Thymus (tissue), 11 donors: ENCODE measurements around the gene STK17B. TPM values are rescaled to one million over a fixed set of nuclear protein-coding genes. Genes with fewer than 3 reads are reported as not detected.
A peak's percentile ranks its signal among the peaks of the same experiment; 100 is the strongest.
"Not testable (repeated sequence)": the region's sequence is repeated elsewhere in the genome, so short reads cannot be mapped to it uniquely, and the experiment has no call there.

Experiments
- DNase-seq, 9 donors: peaks; one replicate each; pipeline ENCODE4 v3.0.0-alpha.2; 2013; ENCODE audit warnings: low spot score in 9 of 9, low read depth in 6 of 9, missing footprints in 1 of 9
- H3K27ac ChIP-seq, 2 donors: one replicate each; pipeline ENCODE4 v1.5.1; 2013; ENCODE audit warnings: control low read depth in 1 of 2, low read depth in 1 of 2, low read length in 1 of 2, mild to moderate bottlenecking in 1 of 2, moderate library complexity in 1 of 2
- H3K27me3 ChIP-seq, 2 donors: one replicate each; pipeline ENCODE4 v1.5.1; 2013; ENCODE audit warnings: low read length in 1 of 2; ENCODE audit not compliant: control insufficient read depth in 2 of 2, insufficient read depth in 1 of 2
- H3K36me3 ChIP-seq, 2 donors: one replicate each; pipeline ENCODE4 v1.5.1; 2013; ENCODE audit warnings: low read length in 1 of 2, mild to moderate bottlenecking in 1 of 2, moderate library complexity in 1 of 2; ENCODE audit not compliant: control insufficient read depth in 2 of 2, insufficient read depth in 2 of 2
- H3K4me1 ChIP-seq, 2 donors: one replicate each; pipeline ENCODE4 v1.5.1; 2013; ENCODE audit warnings: low read length in 2 of 2; ENCODE audit not compliant: control insufficient read depth in 2 of 2, insufficient read depth in 2 of 2
- H3K4me3 ChIP-seq, 2 donors: one replicate each; pipeline ENCODE4 v1.5.1; 2013; ENCODE audit warnings: low read length in 2 of 2, control low read depth in 1 of 2, mild to moderate bottlenecking in 1 of 2
- H3K9me3 ChIP-seq, 2 donors: one replicate each; pipeline ENCODE4 v1.5.1; 2013; ENCODE audit warnings: low read length in 1 of 2, mild to moderate bottlenecking in 1 of 2; ENCODE audit not compliant: control insufficient read depth in 2 of 2, insufficient read depth in 1 of 2
- WGBS: extraction: QIAGEN DNeasy Blood & Tissue Kit; methylation state at CpG from one replicate; pipeline ENCODE4 v1.1.7; 2013; 5-methylcytosine and 5-hydroxymethylcytosine counted together
- polyA plus RNA-seq: library from polyadenylated mRNA; stranded (reverse); fragments of 200-250 nt; gene quantifications from one replicate; pipeline ENCODE4 v1.2.3, GENCODE V29; 2013
- total RNA-seq: library from RNA; stranded (reverse); fragments of 120-200 nt; gene quantifications from one replicate; pipeline ENCODE4 v1.2.4, GENCODE V29; 2013
- donor health status: healthy.

STK17B gene
- total and polyA plus RNA-seq, 2 donors, result 59.5 to 130 TPM

DNA sequence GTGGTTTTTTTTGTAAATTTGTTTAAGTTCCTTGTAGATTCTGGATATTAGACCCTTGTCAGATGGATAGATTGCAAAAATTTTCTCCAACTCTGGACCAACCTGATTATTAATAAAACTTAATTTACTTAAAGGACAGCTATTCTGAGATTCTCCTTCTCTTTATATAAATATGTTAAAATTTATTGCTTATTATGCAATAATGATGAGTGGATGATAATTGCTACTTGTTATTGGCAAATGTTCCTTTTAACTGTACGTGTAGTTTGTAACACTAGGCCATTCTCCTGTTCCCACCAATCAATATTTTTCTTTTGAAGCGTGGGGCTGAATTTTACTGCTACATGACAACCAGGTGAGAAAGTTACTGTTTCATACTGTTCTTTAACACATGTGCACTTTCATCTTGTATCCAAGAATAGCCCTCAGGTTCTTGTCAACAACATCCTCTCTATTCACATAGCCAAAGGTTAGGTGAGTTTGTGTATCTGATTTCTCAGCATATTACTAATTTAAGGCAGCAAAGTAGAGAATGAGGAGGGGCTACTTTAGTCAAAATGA, 16.6 kb upstream of the STK17B start:
- Histone ChIP-seq H3K36me3 (no peaks in the 10 kb centered on the region), H3K9me3 (no peaks in the 10 kb centered on the region), H3K4me1 (peaks cover 10 to 26% of the 10 kb centered on the region in 2 donors), H3K4me3 (no peak overlapping the region), H3K27ac (no peak overlapping the region), H3K27me3 (no peaks in the 10 kb centered on the region)
- WGBS, result 93% methylated on average over 2 of the region's 2 CpGs
- no peak for DNase-seq

DNA sequence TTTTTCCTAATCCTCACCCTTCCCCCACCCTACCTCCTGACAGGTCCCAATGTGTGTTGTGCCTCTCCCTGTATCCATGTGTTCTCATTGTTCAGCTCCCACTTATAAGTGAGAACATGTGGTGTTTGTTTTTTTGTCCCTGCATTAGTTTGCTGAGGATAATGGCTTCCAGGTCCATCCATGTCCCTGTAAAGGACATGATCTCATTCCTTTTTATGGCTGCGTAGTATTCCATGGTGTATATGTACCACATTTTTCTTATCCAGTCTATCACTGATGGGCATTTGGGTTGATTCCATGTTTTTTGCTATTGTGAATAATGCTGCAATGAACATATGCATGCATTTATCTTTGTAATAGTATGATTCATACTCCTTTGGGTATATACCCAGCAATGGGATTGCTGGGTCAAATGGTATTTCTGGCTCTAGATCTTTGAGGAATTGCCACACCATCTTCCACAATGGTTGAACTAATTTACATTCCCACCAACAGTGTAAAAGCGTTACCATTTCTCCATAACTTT, 15.9 kb upstream of the STK17B start:
- H3K4me3 ChIP-seq, result not testable (repeated sequence)
- whole genome bisulfite sequencing, result over 99% methylated on average over 2 of the region's 2 CpGs

DNA sequence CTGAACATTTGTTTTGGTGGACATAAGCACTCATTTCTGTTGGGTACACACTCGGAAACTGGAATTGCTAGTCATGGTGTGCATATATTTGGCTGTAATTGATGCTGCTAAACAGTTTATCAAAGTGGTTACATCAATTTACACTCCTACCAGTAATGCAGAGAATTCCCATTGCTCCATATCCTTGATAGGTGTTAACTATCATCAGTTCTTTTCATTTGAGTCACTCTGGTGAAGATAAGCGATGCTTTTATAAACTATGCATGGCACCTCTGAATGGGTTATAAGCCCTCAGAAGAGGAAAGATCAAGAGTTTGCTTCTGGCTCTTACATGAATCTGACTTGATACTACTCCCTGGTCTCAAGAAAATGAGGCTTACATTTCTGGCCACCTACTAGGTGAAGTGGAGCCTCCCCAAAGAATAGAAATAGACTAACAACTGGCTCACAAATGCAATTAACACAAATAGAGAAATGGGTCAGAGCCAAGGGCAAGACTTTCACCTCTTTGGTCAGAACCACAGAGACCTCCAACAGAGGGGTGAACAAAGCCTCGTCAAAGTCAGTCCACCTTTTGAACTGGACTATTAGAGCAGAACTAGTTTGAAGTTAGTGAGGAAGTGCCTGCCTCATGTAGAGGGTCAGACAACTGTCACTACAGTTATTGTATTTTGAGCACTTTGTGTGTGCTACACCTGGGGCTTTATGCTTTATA, 15.0 kb upstream of the STK17B start:
- no peaks in the 10 kb centered on the region for H3K36me3 ChIP-seq
- H3K27me3 ChIP-seq, result no peaks in the 10 kb centered on the region
- H3K27ac ChIP-seq, result no peak overlapping the region
- WGBS, result 98% methylated on average over 3 of the region's 3 CpGs
- H3K9me3 ChIP-seq, result no peaks in the 10 kb centered on the region
- H3K4me1 ChIP-seq, result peaks cover 24 to 36% of the 10 kb centered on the region in 2 donors
- no peak for DNase-seq
- no peak overlapping the region for H3K4me3 ChIP-seq

More for the DNA sequence above, 15.9 kb upstream of the STK17B start:
- H3K4me1 ChIP-seq, result peaks cover 15 to 31% of the 10 kb centered on the region in 2 donors
- DNase-seq, H3K27ac ChIP-seq, H3K36me3 ChIP-seq, H3K27me3 ChIP-seq, H3K9me3 ChIP-seq: not testable (repeated sequence)

DNA sequence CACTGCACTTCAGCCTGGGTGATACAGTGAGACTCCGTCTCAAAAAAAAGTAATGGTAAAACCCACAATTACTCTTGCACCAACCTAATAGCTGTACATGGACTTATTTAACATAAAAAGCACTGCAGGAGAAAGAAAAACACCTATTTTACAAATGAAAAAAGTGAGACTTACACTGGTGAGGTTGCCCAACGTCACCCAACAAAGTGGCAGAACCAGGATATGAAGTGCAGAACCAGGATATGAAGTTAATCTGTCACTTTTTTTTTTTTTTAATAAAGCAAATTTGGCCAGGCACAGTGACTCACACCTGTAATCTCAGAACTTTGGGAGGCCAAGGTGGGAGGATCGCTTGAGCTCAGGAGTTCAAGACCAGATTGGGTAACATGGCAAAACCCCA, 13.5 kb upstream of the STK17B start:
- DNase-seq, result no peak
- Histone ChIP-seq H3K9me3 (no peaks in the 10 kb centered on the region), H3K4me1 (peaks cover 24 to 37% of the 10 kb centered on the region in 2 donors), H3K27me3 (no peaks in the 10 kb centered on the region), H3K27ac (no peak overlapping the region), H3K36me3 (no peaks in the 10 kb centered on the region), H3K4me3 (no peak overlapping the region)
- WGBS, result 94% methylated on average over 3 of the region's 3 CpGs

DNA sequence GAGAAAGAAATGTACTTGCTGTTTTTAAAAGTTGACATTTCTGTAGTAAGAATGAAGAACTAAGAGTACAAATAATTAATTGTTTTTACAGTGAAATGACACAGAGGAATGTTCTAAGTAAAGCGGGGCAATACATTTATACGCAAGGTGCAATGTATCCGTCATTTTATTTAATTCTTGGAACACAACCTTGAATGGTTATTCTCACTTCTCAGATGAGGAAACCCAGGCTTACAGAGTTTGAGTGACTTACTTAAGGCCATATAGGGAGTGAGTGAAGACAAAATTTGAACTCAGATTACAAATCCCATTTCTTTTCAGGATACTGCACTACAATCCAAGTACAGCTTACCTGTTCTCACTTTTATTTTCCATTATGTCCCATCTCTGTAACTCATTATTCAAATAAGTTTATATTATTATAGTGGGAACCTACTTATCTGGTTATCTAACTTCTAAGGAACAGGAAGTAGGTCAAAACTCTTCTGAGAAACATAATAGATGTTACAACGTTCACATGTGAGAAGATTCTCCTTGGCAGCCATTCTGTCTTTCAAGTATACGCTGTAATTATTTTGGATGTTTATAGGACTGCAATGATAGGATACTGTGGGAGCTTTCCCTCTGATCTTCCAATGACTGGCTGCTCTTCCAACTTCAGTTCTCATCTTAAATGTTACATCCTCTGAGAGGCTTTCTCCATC, 12.3 kb upstream of the STK17B start:
- H3K27ac ChIP-seq, result peak overlapping the region; percentile 86
- DNase-seq, result peak in 2 of 9 donors; percentile 40 to 79
- peaks cover 24 to 40% of the 10 kb centered on the region in 2 donors for H3K4me1 ChIP-seq
- WGBS, result 59% methylated on average over 5 of the region's 5 CpGs
- no peaks in the 10 kb centered on the region for H3K27me3 ChIP-seq
- H3K36me3 ChIP-seq, result no peaks in the 10 kb centered on the region
- H3K9me3 ChIP-seq, result no peaks in the 10 kb centered on the region
- no peak overlapping the region for H3K4me3 ChIP-seq

GRCh38 chr2:196183172-196183473, 11.7 kb upstream of the STK17B start:
- H3K9me3 ChIP-seq, result no peaks in the 10 kb centered on the region
- H3K4me3 ChIP-seq, result no peak overlapping the region
- no peaks in the 10 kb centered on the region for H3K27me3 ChIP-seq
- peak overlapping the region; percentile 86 to 94 for H3K27ac ChIP-seq
- 22% methylated on average over 3 of the region's 3 CpGs for WGBS
- DNase-seq, result peak in 1 of 9 donors; percentile 66
- H3K36me3 ChIP-seq, result no peaks in the 10 kb centered on the region
- H3K4me1 ChIP-seq, result peaks cover 24 to 43% of the 10 kb centered on the region in 2 donors

DNA sequence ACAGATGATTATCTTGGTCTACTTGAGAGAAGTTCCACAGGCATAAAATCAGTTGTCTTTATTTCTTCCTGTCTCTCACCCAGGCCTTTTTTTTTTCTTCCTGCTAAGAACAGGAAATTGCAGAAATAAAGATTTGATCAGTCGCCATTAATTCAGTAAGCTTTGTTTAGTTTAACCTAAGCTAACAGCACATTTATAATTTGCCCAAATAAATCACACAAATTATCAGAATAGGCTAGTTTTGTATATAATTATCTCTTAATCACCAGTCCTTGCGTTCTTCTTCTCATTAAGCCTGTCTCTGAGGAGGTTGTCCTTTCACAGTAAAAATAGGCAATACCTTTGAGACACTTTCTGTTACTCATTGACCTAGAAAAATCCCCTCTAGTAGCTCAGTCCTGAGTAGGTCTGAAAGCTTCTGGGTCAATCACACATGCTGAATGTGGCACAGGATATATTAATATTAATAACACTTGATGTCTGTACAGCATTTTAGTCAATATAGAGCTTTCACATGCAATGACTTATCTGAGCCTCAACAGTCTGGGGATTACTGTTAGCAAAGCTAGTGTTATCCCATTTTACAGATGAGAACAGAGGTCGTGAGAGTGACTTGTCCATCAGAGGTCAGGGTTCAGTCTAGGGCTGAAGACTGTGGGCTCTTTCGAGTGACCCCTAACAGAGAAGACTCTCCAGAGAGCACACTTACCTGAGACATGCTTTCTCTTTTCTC, 11.2 kb upstream of the STK17B start:
- H3K4me3 ChIP-seq, result no peak overlapping the region
- H3K9me3 ChIP-seq, result no peaks in the 10 kb centered on the region
- H3K27me3 ChIP-seq, result no peaks in the 10 kb centered on the region
- DNase-seq, result peak in 1 of 9 donors; percentile 68
- no peaks in the 10 kb centered on the region for H3K36me3 ChIP-seq
- 69% methylated on average over 4 of the region's 4 CpGs for WGBS
- peaks cover 26 to 49% of the 10 kb centered on the region in 2 donors for H3K4me1 ChIP-seq
- peak overlapping the region; percentile 86 to 94 for H3K27ac ChIP-seq

DNA sequence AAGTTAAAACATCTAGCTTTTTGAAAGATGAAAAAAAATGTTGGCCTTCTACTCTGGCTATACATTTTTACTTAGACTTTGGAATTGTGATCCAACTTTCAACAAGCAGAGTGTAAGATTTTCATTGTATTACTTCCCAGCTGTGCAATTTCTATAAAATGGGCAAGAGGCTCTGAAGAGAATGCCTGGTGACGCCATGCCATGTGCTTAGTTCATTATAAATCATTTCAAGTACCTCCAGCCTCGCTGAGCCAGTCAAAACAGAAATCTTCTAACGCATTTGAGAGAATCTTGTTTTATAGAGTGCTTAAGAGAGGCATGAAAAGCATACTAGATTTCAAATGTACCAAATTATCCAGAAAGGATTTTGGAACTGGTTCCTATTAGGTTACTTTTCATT, 10.1 kb upstream of the STK17B start:
- peaks cover 37 to 60% of the 10 kb centered on the region in 2 donors for H3K4me1 ChIP-seq
- no peak overlapping the region for H3K4me3 ChIP-seq
- H3K27ac ChIP-seq, result peak overlapping the region; percentile 36 to 86
- H3K36me3 ChIP-seq, result no peaks in the 10 kb centered on the region
- no peak for DNase-seq
- H3K9me3 ChIP-seq, result no peaks in the 10 kb centered on the region
- WGBS, result 91% methylated on average over 3 of the region's 3 CpGs
- H3K27me3 ChIP-seq, result no peaks in the 10 kb centered on the region
